Measurements from ENCODE around the gene PRM2.

Gene PRM2, protein sequence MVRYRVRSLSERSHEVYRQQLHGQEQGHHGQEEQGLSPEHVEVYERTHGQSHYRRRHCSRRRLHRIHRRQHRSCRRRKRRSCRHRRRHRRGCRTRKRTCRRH

DNA sequence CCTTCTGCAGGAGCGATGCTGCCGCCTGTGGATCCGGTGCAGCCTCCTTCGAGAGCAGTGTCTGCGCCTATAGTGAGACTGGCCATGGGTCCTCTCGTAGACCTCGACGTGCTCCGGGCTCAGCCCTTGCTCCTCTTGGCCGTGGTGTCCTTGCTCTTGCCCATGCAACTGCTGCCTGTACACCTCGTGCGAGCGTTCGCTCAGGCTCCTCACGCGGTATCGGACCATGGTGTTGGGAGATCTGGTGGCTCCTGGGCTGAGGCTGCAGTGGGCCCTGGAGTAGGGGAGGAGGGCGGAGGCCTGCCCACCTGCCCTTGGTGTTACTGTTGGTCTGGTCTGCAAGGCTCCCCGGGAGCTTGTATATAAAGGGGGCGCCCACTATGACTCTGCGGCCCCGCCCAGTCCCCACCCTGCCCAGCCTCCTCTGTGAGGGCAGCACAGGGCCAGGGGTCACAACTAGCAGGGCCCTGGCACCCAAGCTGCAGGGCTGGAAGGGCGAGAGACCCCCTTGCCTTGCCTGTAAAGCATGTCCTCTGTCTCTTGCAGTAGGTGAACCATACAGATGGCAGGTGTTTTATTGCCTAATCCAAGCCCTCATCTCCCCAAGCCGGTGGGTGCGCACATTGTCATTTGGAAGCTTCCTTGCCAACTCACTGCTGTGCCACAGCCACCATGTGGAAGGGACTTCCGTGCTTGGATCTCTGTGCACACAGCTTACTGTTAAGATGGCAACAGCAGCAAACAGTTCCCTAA is at the start of gene PRM2:
Gene PRM2 (minus strand): TSS at position 338 of the 753 bp plus-strand sequence. CDS start 110 bp downstream, at position 228.
- Histone ChIP-seq H3K9me3 (ENCODE audit: control insufficient read depth, low read length) (no peaks in the 10 kb centered on the region), H3K27ac (no peak within 1 kb of the TSS), H3K4me3 (ENCODE audit: low read depth, low read length) (no peak within 1 kb of the TSS), H2AFZ (no peak within 1 kb of the TSS), H3K27me3 (ENCODE audit: control insufficient read depth, insufficient read depth, low read length) (no peaks in the 10 kb centered on the region), H3K4me2 (ENCODE audit: low read length) (no peak within 1 kb of the TSS), H3K4me1 (no peaks in the 10 kb centered on the region), H3K9ac (no peak within 1 kb of the TSS), H3K79me2 (no peaks in the 10 kb centered on the region), H3K36me3 (ENCODE audit: control insufficient read depth, insufficient read depth, low read length) (no peaks in the 10 kb centered on the region)
- TF ChIP-seq, protein P1, sequence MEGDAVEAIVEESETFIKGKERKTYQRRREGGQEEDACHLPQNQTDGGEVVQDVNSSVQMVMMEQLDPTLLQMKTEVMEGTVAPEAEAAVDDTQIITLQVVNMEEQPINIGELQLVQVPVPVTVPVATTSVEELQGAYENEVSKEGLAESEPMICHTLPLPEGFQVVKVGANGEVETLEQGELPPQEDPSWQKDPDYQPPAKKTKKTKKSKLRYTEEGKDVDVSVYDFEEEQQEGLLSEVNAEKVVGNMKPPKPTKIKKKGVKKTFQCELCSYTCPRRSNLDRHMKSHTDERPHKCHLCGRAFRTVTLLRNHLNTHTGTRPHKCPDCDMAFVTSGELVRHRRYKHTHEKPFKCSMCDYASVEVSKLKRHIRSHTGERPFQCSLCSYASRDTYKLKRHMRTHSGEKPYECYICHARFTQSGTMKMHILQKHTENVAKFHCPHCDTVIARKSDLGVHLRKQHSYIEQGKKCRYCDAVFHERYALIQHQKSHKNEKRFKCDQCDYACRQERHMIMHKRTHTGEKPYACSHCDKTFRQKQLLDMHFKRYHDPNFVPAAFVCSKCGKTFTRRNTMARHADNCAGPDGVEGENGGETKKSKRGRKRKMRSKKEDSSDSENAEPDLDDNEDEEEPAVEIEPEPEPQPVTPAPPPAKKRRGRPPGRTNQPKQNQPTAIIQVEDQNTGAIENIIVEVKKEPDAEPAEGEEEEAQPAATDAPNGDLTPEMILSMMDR (IDR thresholded peaks at IDR 0.05): no peak

DNA sequence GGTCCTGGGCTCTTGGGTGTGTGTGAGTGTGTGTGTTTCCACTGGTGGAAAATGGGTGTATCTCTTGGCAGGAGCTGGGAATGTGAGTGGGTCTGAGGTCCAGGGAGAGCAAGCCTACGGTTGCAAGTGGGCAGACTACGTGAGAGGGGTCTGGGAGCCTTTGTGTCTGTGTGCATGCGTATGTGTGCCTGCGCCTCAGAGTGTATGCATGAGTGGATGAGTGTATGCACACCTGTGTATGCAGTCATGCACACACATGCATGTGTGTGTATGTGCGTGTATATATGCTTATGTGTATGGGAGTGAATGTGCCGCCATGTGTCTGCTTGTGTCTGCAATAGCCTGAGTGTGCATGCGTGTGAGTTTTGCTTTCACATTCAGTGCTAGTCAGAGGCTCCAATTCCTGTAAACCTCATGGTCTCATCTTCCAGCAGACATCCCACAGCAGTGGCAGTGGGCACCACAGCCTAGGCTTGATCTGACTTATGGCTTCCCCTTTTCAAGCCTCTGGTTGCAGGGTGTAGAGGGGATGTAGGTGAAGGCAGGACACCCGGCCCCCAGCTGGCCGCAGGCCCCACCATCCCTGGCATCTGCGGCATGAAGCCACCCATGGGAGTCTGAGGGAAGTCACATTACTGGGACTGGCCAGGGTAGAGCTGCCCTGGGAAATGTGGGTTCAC is 49.3 kb upstream of the PRM2 start:
- H3K36me3 ChIP-seq (ENCODE audit: control insufficient read depth, insufficient read depth, low read length): no peaks in the 10 kb centered on the region
- H3K4me3 ChIP-seq (ENCODE audit: low read depth, low read length): no peak overlapping the region
- no peaks in the 10 kb centered on the region for H3K9me3 ChIP-seq (ENCODE audit: control insufficient read depth, low read length)
- H3K4me2 ChIP-seq (ENCODE audit: low read length): no peak overlapping the region
- no peak overlapping the region for H2AFZ ChIP-seq
- TF ChIP-seq, protein P1 (IDR thresholded peaks at IDR 0.05): no peak
- no peaks in the 10 kb centered on the region for H3K79me2 ChIP-seq
- no peak overlapping the region for H3K9ac ChIP-seq
- H3K27ac ChIP-seq: no peak overlapping the region
- no peaks in the 10 kb centered on the region for H3K4me1 ChIP-seq
- H3K27me3 ChIP-seq (ENCODE audit: control insufficient read depth, insufficient read depth, low read length): no peaks in the 10 kb centered on the region

DNA sequence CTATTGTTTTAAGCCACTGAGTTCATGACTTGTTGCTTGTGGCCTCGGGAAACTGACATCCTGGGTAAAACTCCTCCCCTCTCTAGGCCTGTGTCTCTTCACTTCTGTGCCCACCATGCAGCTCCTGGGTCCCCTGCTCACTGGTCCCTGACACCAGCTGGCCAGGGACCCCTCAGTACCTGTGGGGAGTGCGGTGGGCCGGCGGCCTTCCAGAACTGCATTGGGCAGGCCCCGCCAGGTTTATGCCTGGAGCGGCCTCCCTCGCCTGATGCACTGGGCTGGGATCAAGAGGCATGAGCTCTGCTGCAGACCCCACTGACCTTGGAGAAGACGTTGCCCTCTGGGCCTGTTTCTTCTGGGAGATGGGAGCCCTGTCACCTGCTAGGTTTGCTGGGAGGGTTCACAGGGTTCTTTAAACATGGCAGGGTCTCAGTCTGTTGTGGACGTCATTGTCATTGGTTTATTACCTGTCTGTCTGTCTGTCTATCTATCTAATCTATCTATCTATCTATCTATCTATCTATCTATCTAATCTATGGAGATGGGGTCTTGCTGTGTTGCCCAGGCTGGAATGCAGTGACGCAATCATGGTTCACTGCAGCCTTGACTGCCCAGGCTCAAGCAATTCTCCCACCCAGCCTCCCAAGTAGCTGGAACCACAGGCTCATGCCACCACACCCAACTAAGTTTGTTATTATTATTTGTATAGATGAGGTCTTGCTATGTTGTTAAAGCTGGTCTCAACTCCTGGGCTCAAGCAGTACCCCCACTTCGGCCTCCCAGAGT is 47.5 kb upstream of the PRM2 start:
- Histone ChIP-seq H3K27ac (no peak overlapping the region), H3K4me2 (ENCODE audit: low read length) (no peak overlapping the region), H3K4me1 (no peaks in the 10 kb centered on the region), H3K36me3 (ENCODE audit: control insufficient read depth, insufficient read depth, low read length) (no peaks in the 10 kb centered on the region), H3K9ac (no peak overlapping the region), H3K27me3 (ENCODE audit: control insufficient read depth, insufficient read depth, low read length) (no peaks in the 10 kb centered on the region), H2AFZ (no peak overlapping the region), H3K79me2 (no peaks in the 10 kb centered on the region), H3K4me3 (ENCODE audit: low read depth, low read length) (no peak overlapping the region), H3K9me3 (ENCODE audit: control insufficient read depth, low read length) (no peaks in the 10 kb centered on the region)
- TF ChIP-seq, protein P1 (IDR thresholded peaks at IDR 0.05): no peak

DNA sequence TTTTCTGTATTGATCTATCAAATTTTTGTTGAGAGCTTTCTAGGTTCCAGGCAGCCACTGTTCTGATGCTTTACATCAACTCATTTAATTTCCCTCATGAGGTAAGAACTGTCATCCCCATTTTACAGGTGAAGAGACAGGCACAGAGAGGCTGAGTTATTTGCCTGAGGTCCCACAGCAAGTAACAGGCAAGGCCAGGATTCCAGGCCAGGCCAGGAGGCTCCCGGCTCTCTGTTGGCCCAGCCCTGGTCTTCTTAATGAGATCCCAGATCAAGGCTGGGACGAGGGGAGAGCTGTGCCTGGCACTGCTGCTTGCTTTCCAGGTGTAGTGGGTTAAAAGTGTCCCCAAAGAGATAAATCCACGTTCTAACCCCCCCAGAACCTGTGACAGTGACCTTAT is 46.5 kb upstream of the PRM2 start:
- H3K4me2 ChIP-seq (ENCODE audit: low read length): no peak overlapping the region
- no peaks in the 10 kb centered on the region for H3K36me3 ChIP-seq (ENCODE audit: control insufficient read depth, insufficient read depth, low read length)

More for the DNA sequence above, 46.5 kb upstream of the PRM2 start:
- H3K4me1 ChIP-seq: no peaks in the 10 kb centered on the region
- H3K79me2 ChIP-seq: no peaks in the 10 kb centered on the region
- no peaks in the 10 kb centered on the region for H3K9me3 ChIP-seq (ENCODE audit: control insufficient read depth, low read length)
- no peak overlapping the region for H2AFZ ChIP-seq
- no peak overlapping the region for H3K9ac ChIP-seq
- H3K27ac ChIP-seq: no peak overlapping the region
- TF ChIP-seq, protein P1 (IDR thresholded peaks at IDR 0.05): no peak
- no peaks in the 10 kb centered on the region for H3K27me3 ChIP-seq (ENCODE audit: control insufficient read depth, insufficient read depth, low read length)
- H3K4me3 ChIP-seq (ENCODE audit: low read depth, low read length): no peak overlapping the region
